NCI-H774 (cell line): ENCODE measurements around the gene ACAP3.

Experiments used
- DNase-seq: peaks from one replicate; lab custom pipeline; 2025; lab: John Stamatoyannopoulos, UW

The ACAP3 gene

GRCh38 chr1:1285102-1285571, 22.6 kb downstream of the ACAP3 start:
- no peak for DNase-seq

GRCh38 chr1:1284221-1285101, 23.3 kb downstream of the ACAP3 start:
- DNase-seq = no peak

- DNase-seq = no peak
Observed at GRCh38 chr1:1283821-1284220, 23.9 kb downstream of the ACAP3 start.

- no peak for DNase-seq
Observed at GRCh38 chr1:1282998-1283397, 24.7 kb downstream of the ACAP3 start.

GRCh38 chr1:1281533-1282321, 26.0 kb downstream of the ACAP3 start:
- no peak for DNase-seq

- no peak for DNase-seq
Observed at GRCh38 chr1:1280782-1281481, 26.8 kb downstream of the ACAP3 start.

- no peak for DNase-seq
Observed at GRCh38 chr1:1279028-1279427, 28.7 kb downstream of the ACAP3 start.

GRCh38 chr1:1278620-1279019, 29.1 kb downstream of the ACAP3 start:
- no peak for DNase-seq

GRCh38 chr1:1275836-1276235, 31.9 kb downstream of the ACAP3 start:
- DNase-seq = no peak

- no peak for DNase-seq
Observed at GRCh38 chr1:1274931-1275431, 32.7 kb downstream of the ACAP3 start.

GRCh38 chr1:1274299-1274930, 33.3 kb downstream of the ACAP3 start:
- no peak for DNase-seq

GRCh38 chr1:1273512-1274298, 34.0 kb downstream of the ACAP3 start, which contains the start of gene UBE2J2:
UBE2J2 (minus strand) TSS chr1:1273854; CDS start chr1:1267992, 5,862 bp downstream.
- peak; percentile 43 for DNase-seq

GRCh38 chr1:1273209-1273511, 34.6 kb downstream of the ACAP3 start:
- no peak for DNase-seq

GRCh38 chr1:1272341-1273208, 35.2 kb downstream of the ACAP3 start:
- DNase-seq = no peak

GRCh38 chr1:1270813-1271212, 36.9 kb downstream of the ACAP3 start:
- no peak for DNase-seq

- DNase-seq = no peak
Observed at GRCh38 chr1:1268284-1268682, 39.4 kb downstream of the ACAP3 start.

- no peak for DNase-seq
Observed at GRCh38 chr1:1267488-1268283, 40.0 kb downstream of the ACAP3 start.

- no peak for DNase-seq
Observed at GRCh38 chr1:1264868-1265272, 42.9 kb downstream of the ACAP3 start.

- DNase-seq = no peak
Observed at GRCh38 chr1:1264026-1264425, 43.7 kb downstream of the ACAP3 start.
